ENCODE data around the gene DNER. TPM values are rescaled to one million over a fixed set of nuclear protein-coding genes. Genes with fewer than 3 reads are reported as not detected.

Gene DNER
- total and polyA plus RNA-seq, 2 of the 13 experiments (the other 11 are each of a cell fraction or from before 2014, with no cell fraction given), result not detected

DNA sequence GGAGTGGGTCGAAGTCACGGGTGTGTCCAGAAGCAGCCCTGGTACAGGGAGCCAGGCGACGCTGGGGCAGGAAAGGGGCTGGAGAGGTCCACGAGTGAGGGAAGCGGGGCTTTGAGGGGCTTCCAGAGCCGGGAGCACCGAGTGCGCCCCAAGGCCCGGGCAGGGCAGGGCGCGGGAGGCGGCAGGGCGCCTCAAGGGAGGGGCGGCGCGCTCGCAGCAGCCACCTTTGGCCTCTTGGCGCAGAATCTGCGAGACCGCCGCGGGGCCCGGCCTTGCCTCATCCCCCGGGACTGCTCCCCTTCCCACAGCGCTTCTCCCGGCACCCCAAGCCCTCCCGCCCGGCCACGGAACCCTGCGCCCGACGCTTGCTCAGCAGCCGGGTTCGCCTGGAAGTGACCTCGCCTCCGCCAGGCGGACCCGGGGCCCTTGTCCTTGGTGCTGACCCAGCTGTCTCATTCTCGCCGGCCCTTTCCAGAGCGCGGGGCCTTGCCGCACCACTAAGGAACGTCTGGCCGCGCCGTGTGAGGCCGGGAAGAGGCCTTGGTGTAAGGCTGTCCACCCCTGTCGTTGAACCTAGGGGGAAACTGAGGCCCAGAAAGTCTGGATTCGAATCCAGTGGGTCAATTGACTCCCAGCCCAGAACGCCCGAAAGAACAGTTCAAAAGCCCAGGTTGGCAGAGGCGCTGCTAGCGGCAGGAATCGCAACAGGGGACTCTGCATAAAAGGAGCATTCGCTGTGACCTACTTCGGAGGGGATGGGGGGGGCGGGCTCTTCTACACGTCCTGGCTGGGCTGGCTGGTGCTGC, 584 bp upstream of the DNER start (continued):
- TF ChIP-seq ZNF777 (CRISPR knock-in tag; IDR thresholded peaks at IDR 0.05) (no peak), ZSCAN9 (CRISPR knock-in tag; IDR thresholded peaks at IDR 0.05; ENCODE audit: borderline replicate concordance) (peak; percentile 70; the same call in 1 of the 2 replicates), ELF3 (CRISPR knock-in tag; IDR thresholded peaks at IDR 0.05) (peak; percentile 45; the same call in 1 of the 2 replicates), HOXA9 (CRISPR knock-in tag; IDR thresholded peaks at IDR 0.05; ENCODE audit: borderline replicate concordance) (0 out of 2 replicates have a peak, but pooled peaks have one; percentile 32), CHD2 (IDR thresholded peaks at IDR 0.05; ENCODE audit: low read depth, low read length) (no peak), ZNF558 (CRISPR knock-in tag; IDR thresholded peaks at IDR 0.05; ENCODE audit: borderline replicate concordance) (peak; percentile 75; the same call in 1 of the 2 replicates), TIGD3 (CRISPR knock-in tag; IDR thresholded peaks at IDR 0.05; ENCODE audit: borderline replicate concordance) (no peak), EP300 (IDR thresholded peaks at IDR 0.05; ENCODE audit: low read depth in 2 of 2, low read length in 2 of 2) (no peak), EP300 (CRISPR knock-in tag; IDR thresholded peaks at IDR 0.05; ENCODE audit: borderline replicate concordance) (no peak), SALL1 (CRISPR knock-in tag; IDR thresholded peaks at IDR 0.05) (peak; percentile 85), ZNF589 (CRISPR knock-in tag; conservative IDR thresholded peaks at IDR 0.05) (peak; percentile 70; the same call in 1 of the 2 replicates), ZNF441 (CRISPR knock-in tag; IDR thresholded peaks at IDR 0.05; ENCODE audit: borderline replicate concordance) (peak; percentile 61; the same call in 1 of the 2 replicates), ZNF850 (CRISPR knock-in tag; conservative IDR thresholded peaks at IDR 0.05) (no peak), KDM5B (CRISPR knock-in tag; IDR thresholded peaks at IDR 0.05; ENCODE audit: borderline replicate concordance) (peak; percentile 75; the same call in 1 of the 2 replicates), NFIC (IDR thresholded peaks at IDR 0.05; ENCODE audit: low read length) (no peak), ETV6 (CRISPR knock-in tag; conservative IDR thresholded peaks at IDR 0.05) (peak; percentile 86; the same call in 1 of the 2 replicates), TBP (CRISPR knock-in tag; IDR thresholded peaks at IDR 0.05) (no peak), ZNF577 (CRISPR knock-in tag; IDR thresholded peaks at IDR 0.05; ENCODE audit: borderline replicate concordance, low read depth) (no peak)
- TF ChIP-seq, protein P1, sequence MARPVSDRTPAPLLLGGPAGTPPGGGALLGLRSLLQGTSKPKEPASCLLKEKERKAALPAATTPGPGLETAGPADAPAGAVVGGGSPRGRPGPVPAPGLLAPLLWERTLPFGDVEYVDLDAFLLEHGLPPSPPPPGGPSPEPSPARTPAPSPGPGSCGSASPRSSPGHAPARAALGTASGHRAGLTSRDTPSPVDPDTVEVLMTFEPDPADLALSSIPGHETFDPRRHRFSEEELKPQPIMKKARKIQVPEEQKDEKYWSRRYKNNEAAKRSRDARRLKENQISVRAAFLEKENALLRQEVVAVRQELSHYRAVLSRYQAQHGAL (CRISPR knock-in tag; IDR thresholded peaks at IDR 0.05; ENCODE audit: not compliant biosample characterization), result no peak
- TF ChIP-seq, protein P2, sequence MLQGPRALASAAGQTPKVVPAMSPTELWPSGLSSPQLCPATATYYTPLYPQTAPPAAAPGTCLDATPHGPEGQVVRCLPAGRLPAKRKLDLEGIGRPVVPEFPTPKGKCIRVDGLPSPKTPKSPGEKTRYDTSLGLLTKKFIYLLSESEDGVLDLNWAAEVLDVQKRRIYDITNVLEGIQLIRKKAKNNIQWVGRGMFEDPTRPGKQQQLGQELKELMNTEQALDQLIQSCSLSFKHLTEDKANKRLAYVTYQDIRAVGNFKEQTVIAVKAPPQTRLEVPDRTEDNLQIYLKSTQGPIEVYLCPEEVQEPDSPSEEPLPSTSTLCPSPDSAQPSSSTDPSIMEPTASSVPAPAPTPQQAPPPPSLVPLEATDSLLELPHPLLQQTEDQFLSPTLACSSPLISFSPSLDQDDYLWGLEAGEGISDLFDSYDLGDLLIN (CRISPR knock-in tag; IDR thresholded peaks at IDR 0.05; ENCODE audit: borderline replicate concordance), result peak; percentile 49; the same call in 1 of the 2 replicates
- TF ChIP-seq, protein P3, sequence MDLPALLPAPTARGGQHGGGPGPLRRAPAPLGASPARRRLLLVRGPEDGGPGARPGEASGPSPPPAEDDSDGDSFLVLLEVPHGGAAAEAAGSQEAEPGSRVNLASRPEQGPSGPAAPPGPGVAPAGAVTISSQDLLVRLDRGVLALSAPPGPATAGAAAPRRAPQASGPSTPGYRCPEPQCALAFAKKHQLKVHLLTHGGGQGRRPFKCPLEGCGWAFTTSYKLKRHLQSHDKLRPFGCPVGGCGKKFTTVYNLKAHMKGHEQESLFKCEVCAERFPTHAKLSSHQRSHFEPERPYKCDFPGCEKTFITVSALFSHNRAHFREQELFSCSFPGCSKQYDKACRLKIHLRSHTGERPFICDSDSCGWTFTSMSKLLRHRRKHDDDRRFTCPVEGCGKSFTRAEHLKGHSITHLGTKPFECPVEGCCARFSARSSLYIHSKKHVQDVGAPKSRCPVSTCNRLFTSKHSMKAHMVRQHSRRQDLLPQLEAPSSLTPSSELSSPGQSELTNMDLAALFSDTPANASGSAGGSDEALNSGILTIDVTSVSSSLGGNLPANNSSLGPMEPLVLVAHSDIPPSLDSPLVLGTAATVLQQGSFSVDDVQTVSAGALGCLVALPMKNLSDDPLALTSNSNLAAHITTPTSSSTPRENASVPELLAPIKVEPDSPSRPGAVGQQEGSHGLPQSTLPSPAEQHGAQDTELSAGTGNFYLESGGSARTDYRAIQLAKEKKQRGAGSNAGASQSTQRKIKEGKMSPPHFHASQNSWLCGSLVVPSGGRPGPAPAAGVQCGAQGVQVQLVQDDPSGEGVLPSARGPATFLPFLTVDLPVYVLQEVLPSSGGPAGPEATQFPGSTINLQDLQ (CRISPR knock-in tag; IDR thresholded peaks at IDR 0.05), result 0 out of 2 replicates have a peak, but pooled peaks have one; percentile 70

All from HepG2 (cell line).